Liver (tissue), 9 donors: ENCODE measurements around the gene SNRPA. TPM values are rescaled to one million over a fixed set of nuclear protein-coding genes. Genes with fewer than 3 reads are reported as not detected.

Experiments
- DNase-seq: peaks from one replicate; pipeline ENCODE4 v3.0.0-alpha.2; 2017; ENCODE audit warnings: low spot score
- H3K27ac ChIP-seq, 2 donors: one replicate each; pipeline ENCODE4 v1.7.0; 2013; ENCODE audit warnings: inconsistent platforms in 2 of 2, low read length in 2 of 2, control low read depth in 1 of 2, low read depth in 1 of 2, mild to moderate bottlenecking in 1 of 2
- H3K27me3 ChIP-seq, 4 donors: one replicate each; pipeline versions ENCODE4 v1.6.1 to v1.7.0; 2013; ENCODE audit warnings: low read length in 3 of 4, inconsistent platforms in 1 of 4, mild to moderate bottlenecking in 1 of 4, moderate library complexity in 1 of 4; ENCODE audit not compliant: control insufficient read depth in 4 of 4, insufficient read depth in 4 of 4
- H3K36me3 ChIP-seq, 4 donors: one replicate each; pipeline versions ENCODE4 v1.6.1 to v1.7.0; 2013; ENCODE audit warnings: low read length in 3 of 4, mild to moderate bottlenecking in 3 of 4, low read depth in 1 of 4, moderate library complexity in 1 of 4; ENCODE audit not compliant: control insufficient read depth in 4 of 4, insufficient read depth in 3 of 4
- H3K4me1 ChIP-seq, 4 donors: one replicate each; pipeline versions ENCODE4 v1.6.1 to v1.7.0; 2013; ENCODE audit warnings: low read length in 3 of 4, mild to moderate bottlenecking in 3 of 4, moderate library complexity in 1 of 4; ENCODE audit not compliant: control insufficient read depth in 4 of 4, insufficient read depth in 4 of 4
- H3K4me3 ChIP-seq, 3 donors: one replicate each; pipeline versions ENCODE4 v1.6.1 to v1.7.0; 2013; ENCODE audit warnings: low read length in 3 of 3, control low read depth in 1 of 3, low read depth in 1 of 3, mild to moderate bottlenecking in 1 of 3
- H3K9ac ChIP-seq, 2 donors: one replicate each; pipeline ENCODE4 v1.7.0; 2013; ENCODE audit warnings: low read length in 2 of 2, mild to moderate bottlenecking in 2 of 2, moderate library complexity in 2 of 2, control low read depth in 1 of 2, low read depth in 1 of 2
- H3K9me3 ChIP-seq, 4 donors: one replicate each; pipeline versions ENCODE4 v1.6.1 to v1.7.0; 2013; ENCODE audit warnings: low read length in 3 of 4; ENCODE audit not compliant: control insufficient read depth in 4 of 4
- EGR1 ChIP-seq, 2 donors: IDR thresholded peaks; 2 replicates each; pipeline ENCODE4 v1.6.1; 2016 to 2018; ENCODE audit warnings: antibody characterized with exemption in 2 of 2, low read depth in 2 of 2
- FOXA1 ChIP-seq: IDR thresholded peaks from 2 replicates; pipeline ENCODE4 v1.6.1; 2016; ENCODE audit warnings: antibody characterized with exemption
- FOXA2 ChIP-seq: IDR thresholded peaks from 2 replicates; pipeline ENCODE4 v1.6.1; 2016; ENCODE audit warnings: antibody characterized with exemption
- HNF4G ChIP-seq: IDR thresholded peaks from 2 replicates; pipeline ENCODE4 v1.6.1; 2016; ENCODE audit warnings: antibody characterized with exemption
- JUND ChIP-seq, 2 donors: IDR thresholded peaks; 2 replicates each; pipeline ENCODE4 v1.6.1; 2016; ENCODE audit warnings: antibody characterized with exemption in 2 of 2
- NR2F2 ChIP-seq: IDR thresholded peaks from 2 replicates; pipeline ENCODE4 v1.6.1; 2016; ENCODE audit warnings: antibody characterized with exemption
- RAD21 ChIP-seq, 2 donors: IDR thresholded peaks; 2 replicates each; pipeline ENCODE4 v1.6.1; 2016; ENCODE audit warnings: antibody characterized with exemption in 2 of 2, mild to moderate bottlenecking in 2 of 2
- SP1 ChIP-seq: IDR thresholded peaks from 2 replicates; pipeline ENCODE4 v1.6.1; 2018; ENCODE audit warnings: antibody characterized with exemption, mild to moderate bottlenecking
- YY1 ChIP-seq: IDR thresholded peaks from 2 replicates; pipeline ENCODE4 v1.6.1; 2016; ENCODE audit warnings: antibody characterized with exemption, mild to moderate bottlenecking
- WGBS: extraction: QIAGEN DNeasy Blood & Tissue Kit; methylation state at CpG from one replicate; pipeline ENCODE4 v1.1.7; 2013; 5-methylcytosine and 5-hydroxymethylcytosine counted together
- polyA plus RNA-seq, 2 donors: library from polyadenylated mRNA; stranded (reverse) in 1 of 2; unstranded in 1 of 2; fragments of 200-250 nt in 1 of 2; fragments of >200 nt in 1 of 2; fragmentation: Nextera tagmentation in 1 of 2; extraction: Ambion mirVana in 1 of 2; gene quantifications; one replicate each; pipeline versions ENCODE4 v1.2.1 to v1.2.3, GENCODE V29; 2013 to 2015
- total RNA-seq, 2 donors: library from RNA; depleted of rRNA; stranded (reverse); fragments of >200 nt; gene quantifications; one replicate each; pipeline ENCODE4 v1.2.3, GENCODE V29; 2014
- TF ChIP-seq, protein P1 (sequence below): IDR thresholded peaks from 2 replicates; pipeline ENCODE4 v1.6.1; 2016; ENCODE audit warnings: antibody characterized with exemption, mild to moderate bottlenecking
- TF ChIP-seq, protein P2 (sequence below): IDR thresholded peaks from 2 replicates; pipeline ENCODE4 v1.6.1; 2016; ENCODE audit warnings: antibody characterized with exemption
- TF ChIP-seq, protein P3 (sequence below): IDR thresholded peaks from 2 replicates; pipeline ENCODE4 v1.6.1; 2016; ENCODE audit warnings: antibody characterized with exemption
- TF ChIP-seq, protein P4 (sequence below): IDR thresholded peaks from 2 replicates; pipeline ENCODE4 v1.6.1; 2016; ENCODE audit warnings: antibody characterized with exemption
- donor health status: healthy.
- donor health status: healthy.
- donor health status: healthy.
- donor health status: healthy.
- donor health status: healthy.

SNRPA gene
- total and polyA plus RNA-seq, 4 donors = 11.8 to 27.1 (median 17.0) TPM

DNA sequence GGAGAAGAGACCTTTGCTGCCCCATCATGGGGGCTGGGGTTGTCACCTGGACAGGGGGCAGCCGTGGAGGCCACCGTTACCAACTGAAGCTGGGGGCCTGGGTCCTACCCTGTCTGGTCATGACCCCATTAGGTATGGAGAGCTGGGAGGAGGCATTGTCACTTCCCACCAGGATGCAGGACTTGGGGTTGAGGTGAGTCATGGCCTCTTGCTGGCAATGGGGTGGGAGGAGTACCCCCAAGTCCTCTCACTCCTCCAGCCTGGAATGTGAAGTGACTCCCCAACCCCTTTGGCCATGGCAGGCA lies 57.0 kb downstream of the SNRPA start:
- no peak overlapping the region for H3K4me3 ChIP-seq
- no peak for TF ChIP-seq HNF4G
- TF ChIP-seq FOXA1 = no peak
- no peak for TF ChIP-seq YY1
- TF ChIP-seq JUND (IDR thresholded peaks at IDR 0.05) = no peak
- TF ChIP-seq FOXA2 = no peak
- TF ChIP-seq, protein P1, sequence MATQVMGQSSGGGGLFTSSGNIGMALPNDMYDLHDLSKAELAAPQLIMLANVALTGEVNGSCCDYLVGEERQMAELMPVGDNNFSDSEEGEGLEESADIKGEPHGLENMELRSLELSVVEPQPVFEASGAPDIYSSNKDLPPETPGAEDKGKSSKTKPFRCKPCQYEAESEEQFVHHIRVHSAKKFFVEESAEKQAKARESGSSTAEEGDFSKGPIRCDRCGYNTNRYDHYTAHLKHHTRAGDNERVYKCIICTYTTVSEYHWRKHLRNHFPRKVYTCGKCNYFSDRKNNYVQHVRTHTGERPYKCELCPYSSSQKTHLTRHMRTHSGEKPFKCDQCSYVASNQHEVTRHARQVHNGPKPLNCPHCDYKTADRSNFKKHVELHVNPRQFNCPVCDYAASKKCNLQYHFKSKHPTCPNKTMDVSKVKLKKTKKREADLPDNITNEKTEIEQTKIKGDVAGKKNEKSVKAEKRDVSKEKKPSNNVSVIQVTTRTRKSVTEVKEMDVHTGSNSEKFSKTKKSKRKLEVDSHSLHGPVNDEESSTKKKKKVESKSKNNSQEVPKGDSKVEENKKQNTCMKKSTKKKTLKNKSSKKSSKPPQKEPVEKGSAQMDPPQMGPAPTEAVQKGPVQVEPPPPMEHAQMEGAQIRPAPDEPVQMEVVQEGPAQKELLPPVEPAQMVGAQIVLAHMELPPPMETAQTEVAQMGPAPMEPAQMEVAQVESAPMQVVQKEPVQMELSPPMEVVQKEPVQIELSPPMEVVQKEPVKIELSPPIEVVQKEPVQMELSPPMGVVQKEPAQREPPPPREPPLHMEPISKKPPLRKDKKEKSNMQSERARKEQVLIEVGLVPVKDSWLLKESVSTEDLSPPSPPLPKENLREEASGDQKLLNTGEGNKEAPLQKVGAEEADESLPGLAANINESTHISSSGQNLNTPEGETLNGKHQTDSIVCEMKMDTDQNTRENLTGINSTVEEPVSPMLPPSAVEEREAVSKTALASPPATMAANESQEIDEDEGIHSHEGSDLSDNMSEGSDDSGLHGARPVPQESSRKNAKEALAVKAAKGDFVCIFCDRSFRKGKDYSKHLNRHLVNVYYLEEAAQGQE = no peak
- H3K4me1 ChIP-seq = peaks cover 21 to 45% (median 36%) of the 10 kb centered on the region in 4 donors
- WGBS = 91% methylated on average over 2 of the region's 2 CpGs
- no peak overlapping the region for H3K9ac ChIP-seq
- no peak for DNase-seq
- peaks cover 9 to 16% (median 11%) of the 10 kb centered on the region in 4 donors for H3K36me3 ChIP-seq
- H3K27me3 ChIP-seq = no peaks in the 10 kb centered on the region
- H3K27ac ChIP-seq = no peak overlapping the region
- H3K9me3 ChIP-seq = no peaks in the 10 kb centered on the region

DNA sequence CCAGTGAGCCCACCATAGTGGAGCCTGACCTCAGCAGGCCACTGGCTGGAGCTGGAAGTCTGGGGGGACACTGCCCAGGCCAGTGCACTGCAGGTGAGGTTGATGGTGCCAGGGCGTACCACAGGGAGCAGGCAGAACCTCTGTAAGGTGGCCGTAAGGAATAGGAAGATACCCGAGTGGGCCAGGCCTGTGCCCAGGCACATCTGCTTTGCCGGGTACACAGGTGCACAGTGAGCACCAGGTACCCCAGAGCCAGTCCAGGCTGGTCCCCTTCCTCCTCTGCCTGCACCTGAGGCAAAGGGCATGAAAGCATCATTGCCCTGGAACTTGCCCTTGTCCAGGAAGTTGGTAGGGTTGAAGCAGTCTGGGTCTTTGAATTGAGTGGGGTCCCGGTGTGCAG lies 57.5 kb downstream of the SNRPA start:
- no peak for TF ChIP-seq FOXA1
- no peak for TF ChIP-seq FOXA2
- TF ChIP-seq JUND (IDR thresholded peaks at IDR 0.05) = no peak
- TF ChIP-seq, protein P2, sequence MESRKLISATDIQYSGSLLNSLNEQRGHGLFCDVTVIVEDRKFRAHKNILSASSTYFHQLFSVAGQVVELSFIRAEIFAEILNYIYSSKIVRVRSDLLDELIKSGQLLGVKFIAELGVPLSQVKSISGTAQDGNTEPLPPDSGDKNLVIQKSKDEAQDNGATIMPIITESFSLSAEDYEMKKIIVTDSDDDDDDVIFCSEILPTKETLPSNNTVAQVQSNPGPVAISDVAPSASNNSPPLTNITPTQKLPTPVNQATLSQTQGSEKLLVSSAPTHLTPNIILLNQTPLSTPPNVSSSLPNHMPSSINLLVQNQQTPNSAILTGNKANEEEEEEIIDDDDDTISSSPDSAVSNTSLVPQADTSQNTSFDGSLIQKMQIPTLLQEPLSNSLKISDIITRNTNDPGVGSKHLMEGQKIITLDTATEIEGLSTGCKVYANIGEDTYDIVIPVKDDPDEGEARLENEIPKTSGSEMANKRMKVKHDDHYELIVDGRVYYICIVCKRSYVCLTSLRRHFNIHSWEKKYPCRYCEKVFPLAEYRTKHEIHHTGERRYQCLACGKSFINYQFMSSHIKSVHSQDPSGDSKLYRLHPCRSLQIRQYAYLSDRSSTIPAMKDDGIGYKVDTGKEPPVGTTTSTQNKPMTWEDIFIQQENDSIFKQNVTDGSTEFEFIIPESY = no peak
- no peak for TF ChIP-seq SP1
- TF ChIP-seq, protein P3, sequence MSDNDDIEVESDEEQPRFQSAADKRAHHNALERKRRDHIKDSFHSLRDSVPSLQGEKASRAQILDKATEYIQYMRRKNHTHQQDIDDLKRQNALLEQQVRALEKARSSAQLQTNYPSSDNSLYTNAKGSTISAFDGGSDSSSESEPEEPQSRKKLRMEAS = no peak
- no peak for TF ChIP-seq RAD21 (IDR thresholded peaks at IDR 0.05)
- TF ChIP-seq, protein P4, sequence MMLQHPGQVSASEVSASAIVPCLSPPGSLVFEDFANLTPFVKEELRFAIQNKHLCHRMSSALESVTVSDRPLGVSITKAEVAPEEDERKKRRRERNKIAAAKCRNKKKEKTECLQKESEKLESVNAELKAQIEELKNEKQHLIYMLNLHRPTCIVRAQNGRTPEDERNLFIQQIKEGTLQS = no peak
- no peak for TF ChIP-seq YY1
- no peak for TF ChIP-seq NR2F2
- no peak for TF ChIP-seq HNF4G
- TF ChIP-seq EGR1 (IDR thresholded peaks at IDR 0.05; ENCODE audit: low read depth in 2 of 2) = no peak
- DNase-seq = no peak
- WGBS = 93% methylated on average over 5 of the region's 5 CpGs
- Histone ChIP-seq H3K9ac (no peak overlapping the region), H3K4me1 (peaks cover 17 to 40% (median 31%) of the 10 kb centered on the region in 4 donors), H3K27me3 (no peaks in the 10 kb centered on the region), H3K27ac (no peak overlapping the region), H3K9me3 (no peaks in the 10 kb centered on the region), H3K36me3 (peaks cover 9 to 16% (median 11%) of the 10 kb centered on the region in 4 donors), H3K4me3 (no peak overlapping the region)
